Stimulated activated naive CD8-positive, alpha-beta T cell treated with anti-CD3 and anti-CD28 coated beads, Interleukin-15, Interleukin-2, amounts not matched to agents 100 ng/mL and 50 ng/mL, for 24 hours (primary cell): Measurements from ENCODE around the gene MACO1.
"Not testable (repeated sequence)": the region's sequence is repeated elsewhere in the genome, so short reads cannot be mapped to it uniquely, and the experiment has no call there.

ENCODE experiments used
- H3K27ac Mint-ChIP-seq: one replicate; pipeline ENCODE4 v1.8.0; 2021; ENCODE audit warnings: mild to moderate bottlenecking, mixed read lengths
- H3K27me3 Mint-ChIP-seq: one replicate; pipeline ENCODE4 v1.8.0; 2021; ENCODE audit warnings: mixed read lengths
- H3K36me3 Mint-ChIP-seq: one replicate; pipeline ENCODE4 v1.8.0; 2021; ENCODE audit warnings: low read depth, mixed read lengths
- H3K4me1 Mint-ChIP-seq: one replicate; pipeline ENCODE4 v1.8.0; 2021; ENCODE audit warnings: low read depth, mixed read lengths
- H3K4me3 Mint-ChIP-seq: one replicate; pipeline ENCODE4 v1.8.0; 2021; ENCODE audit warnings: mild to moderate bottlenecking, mixed read lengths
- H3K9me3 Mint-ChIP-seq: one replicate; pipeline ENCODE4 v1.8.0; 2021; ENCODE audit warnings: mixed read lengths

MACO1 gene

GRCh38 chr1:25412872-25413623 is 17.6 kb upstream of the MACO1 start:
- H3K9me3 Mint-ChIP-seq, H3K27ac Mint-ChIP-seq, H3K36me3 Mint-ChIP-seq, H3K4me1 Mint-ChIP-seq, H3K4me3 Mint-ChIP-seq, H3K27me3 Mint-ChIP-seq: not testable (repeated sequence)

GRCh38 chr1:25414157-25414556 is 16.5 kb upstream of the MACO1 start:
- H3K4me1 Mint-ChIP-seq, H3K9me3 Mint-ChIP-seq, H3K4me3 Mint-ChIP-seq, H3K27ac Mint-ChIP-seq, H3K27me3 Mint-ChIP-seq, H3K36me3 Mint-ChIP-seq: not testable (repeated sequence)

GRCh38 chr1:25414578-25414977 is 16.1 kb upstream of the MACO1 start:
- not testable (repeated sequence) for H3K27ac Mint-ChIP-seq, H3K4me1 Mint-ChIP-seq

GRCh38 chr1:25417280-25417679 is 13.4 kb upstream of the MACO1 start:
- not testable (repeated sequence) for H3K9me3 Mint-ChIP-seq

More at GRCh38 chr1:25414578-25414977, 16.1 kb upstream of the MACO1 start:
- not testable (repeated sequence) for H3K9me3 Mint-ChIP-seq, H3K4me3 Mint-ChIP-seq, H3K27me3 Mint-ChIP-seq, H3K36me3 Mint-ChIP-seq

GRCh38 chr1:25419339-25419738 is 11.4 kb upstream of the MACO1 start:
- not testable (repeated sequence) for H3K27ac Mint-ChIP-seq, H3K36me3 Mint-ChIP-seq, H3K4me3 Mint-ChIP-seq, H3K4me1 Mint-ChIP-seq, H3K9me3 Mint-ChIP-seq, H3K27me3 Mint-ChIP-seq

More at GRCh38 chr1:25417280-25417679, 13.4 kb upstream of the MACO1 start:
- H3K27ac Mint-ChIP-seq, H3K27me3 Mint-ChIP-seq, H3K4me1 Mint-ChIP-seq, H3K36me3 Mint-ChIP-seq, H3K4me3 Mint-ChIP-seq: not testable (repeated sequence)

- not testable (repeated sequence) for H3K27ac Mint-ChIP-seq, H3K4me1 Mint-ChIP-seq, H3K9me3 Mint-ChIP-seq, H3K36me3 Mint-ChIP-seq, H3K27me3 Mint-ChIP-seq, H3K4me3 Mint-ChIP-seq
These were observed 10.0 kb upstream of the MACO1 start, which contains the start of gene RHCE for GRCh38 chr1:25420715-25421114. Gene RHCE, minus strand, starts transcription at chr1:25420825. Its CDS starts 39 bp downstream, at chr1:25420786.

- H3K27ac Mint-ChIP-seq, H3K36me3 Mint-ChIP-seq, H3K27me3 Mint-ChIP-seq, H3K4me3 Mint-ChIP-seq, H3K9me3 Mint-ChIP-seq, H3K4me1 Mint-ChIP-seq: not testable (repeated sequence)
These were observed 7.5 kb upstream of the MACO1 start for GRCh38 chr1:25423206-25423605.

GRCh38 chr1:25425098-25426085 is 5.3 kb upstream of the MACO1 start:
- H3K4me1 Mint-ChIP-seq = peaks cover 4% of the 10 kb centered on the region
- no peaks in the 10 kb centered on the region for H3K9me3 Mint-ChIP-seq
- H3K27me3 Mint-ChIP-seq = no peaks in the 10 kb centered on the region
- H3K36me3 Mint-ChIP-seq = no peaks in the 10 kb centered on the region
- no peak overlapping the region for H3K4me3 Mint-ChIP-seq
- no peak overlapping the region for H3K27ac Mint-ChIP-seq

GRCh38 chr1:25427696-25428095 is 3.0 kb upstream of the MACO1 start:
- Mint-ChIP-seq H3K4me1 (peaks cover 16% of the 10 kb centered on the region), H3K9me3 (no peaks in the 10 kb centered on the region), H3K27me3 (no peaks in the 10 kb centered on the region), H3K36me3 (no peaks in the 10 kb centered on the region), H3K27ac (no peak overlapping the region), H3K4me3 (no peak overlapping the region)

- no peaks in the 10 kb centered on the region for H3K36me3 Mint-ChIP-seq
- no peaks in the 10 kb centered on the region for H3K27me3 Mint-ChIP-seq
- H3K4me1 Mint-ChIP-seq = peaks cover 25% of the 10 kb centered on the region
- H3K4me3 Mint-ChIP-seq = peak overlapping the region; percentile 57
- no peaks in the 10 kb centered on the region for H3K9me3 Mint-ChIP-seq
- H3K27ac Mint-ChIP-seq = peak overlapping the region; percentile 77
These were observed 2.1 kb upstream of the MACO1 start for GRCh38 chr1:25428475-25429166.

- Mint-ChIP-seq H3K4me1 (peaks cover 51% of the 10 kb centered on the region), H3K27ac (peak overlapping the region; percentile 81), H3K36me3 (no peaks in the 10 kb centered on the region), H3K27me3 (no peaks in the 10 kb centered on the region), H3K9me3 (no peaks in the 10 kb centered on the region), H3K4me3 (peak overlapping the region; percentile 95)
These were observed 527 bp downstream of the MACO1 start for GRCh38 chr1:25430967-25431881.

GRCh38 chr1:25431955-25432719 is 1.4 kb downstream of the MACO1 start:
- Mint-ChIP-seq H3K4me3 (peak overlapping the region; percentile 87), H3K36me3 (no peaks in the 10 kb centered on the region), H3K4me1 (peaks cover 59% of the 10 kb centered on the region), H3K27me3 (no peaks in the 10 kb centered on the region), H3K9me3 (no peaks in the 10 kb centered on the region), H3K27ac (peak overlapping the region; percentile 81)

GRCh38 chr1:25432749-25433388 is 2.2 kb downstream of the MACO1 start:
- no peaks in the 10 kb centered on the region for H3K27me3 Mint-ChIP-seq
- H3K4me3 Mint-ChIP-seq = peak overlapping the region; percentile 87
- no peaks in the 10 kb centered on the region for H3K9me3 Mint-ChIP-seq
- no peaks in the 10 kb centered on the region for H3K36me3 Mint-ChIP-seq
- H3K27ac Mint-ChIP-seq = no peak overlapping the region
- H3K4me1 Mint-ChIP-seq = peaks cover 59% of the 10 kb centered on the region
